Progenitor cell of endocrine pancreas (in vitro differentiated cells): ENCODE measurements around the gene RAVER2. TPM values are rescaled to one million over a fixed set of nuclear protein-coding genes. Genes with fewer than 3 reads are reported as not detected.

Source experiments
- DNase-seq: peaks from one replicate; pipeline ENCODE4 v3.0.0; 2021; ENCODE audit warnings: low spot score; ENCODE audit not compliant: unreplicated experiment
- H3K27ac Mint-ChIP-seq: 2 replicates; pipeline ENCODE4 v1.8.0; 2021; ENCODE audit warnings: mild to moderate bottlenecking, moderate library complexity, mixed read lengths
- H3K27me3 Mint-ChIP-seq: 2 replicates; pipeline ENCODE4 v1.8.0; 2021; ENCODE audit warnings: mixed read lengths
- H3K36me3 Mint-ChIP-seq: 2 replicates; pipeline ENCODE4 v1.8.0; 2022; ENCODE audit warnings: mixed read lengths; ENCODE audit not compliant: insufficient read depth
- H3K4me1 Mint-ChIP-seq: 2 replicates; pipeline ENCODE4 v1.8.0; 2021; ENCODE audit warnings: low read depth, mixed read lengths
- H3K4me3 Mint-ChIP-seq: 2 replicates; pipeline ENCODE4 v1.8.0; 2021; ENCODE audit warnings: low read depth, mild to moderate bottlenecking, moderate library complexity, mixed read lengths
- H3K9me3 Mint-ChIP-seq: 2 replicates; pipeline ENCODE4 v1.8.0; 2021; ENCODE audit warnings: low read depth, mixed read lengths
- CTCF ChIP-seq: fragments of 200-600 bp; sonication (generic); IDR thresholded peaks from one replicate; pipeline ENCODE4 v1.5.0; 2021; ENCODE audit warnings: antibody characterized with exemption, mild to moderate bottlenecking; ENCODE audit not compliant: unreplicated experiment
- total RNA-seq: library from RNA; stranded (reverse); gene quantifications from 2 replicates; pipeline ENCODE4 v1.2.1, GENCODE V29; 2021

RAVER2 gene
- total RNA-seq, 1 donor from 2014 or later = 33.8 TPM

- no peaks in the 10 kb centered on the region for H3K4me1 Mint-ChIP-seq
- no peak for TF ChIP-seq CTCF
- H3K36me3 Mint-ChIP-seq = peaks cover 23% of the 10 kb centered on the region
- H3K4me3 Mint-ChIP-seq = no peak overlapping the region
- no peak for DNase-seq
- H3K27ac Mint-ChIP-seq = no peak overlapping the region
- no peaks in the 10 kb centered on the region for H3K9me3 Mint-ChIP-seq
- H3K27me3 Mint-ChIP-seq = no peaks in the 10 kb centered on the region
Measured at GRCh38 chr1:64874666-64875065, 129.8 kb downstream of the RAVER2 start.

GRCh38 chr1:64875101-64875500, 130.2 kb downstream of the RAVER2 start:
- no peak for DNase-seq
- Mint-ChIP-seq H3K4me1 (no peaks in the 10 kb centered on the region), H3K36me3 (peaks cover 23% of the 10 kb centered on the region), H3K27ac (no peak overlapping the region), H3K9me3 (no peaks in the 10 kb centered on the region), H3K27me3 (no peaks in the 10 kb centered on the region), H3K4me3 (no peak overlapping the region)
- no peak for TF ChIP-seq CTCF

GRCh38 chr1:64875606-64876005, 130.7 kb downstream of the RAVER2 start:
- Mint-ChIP-seq H3K4me3 (no peak overlapping the region), H3K27me3 (no peaks in the 10 kb centered on the region), H3K27ac (no peak overlapping the region), H3K9me3 (no peaks in the 10 kb centered on the region), H3K4me1 (no peaks in the 10 kb centered on the region), H3K36me3 (peaks cover 23% of the 10 kb centered on the region)
- DNase-seq = no peak
- no peak for TF ChIP-seq CTCF

DNA sequence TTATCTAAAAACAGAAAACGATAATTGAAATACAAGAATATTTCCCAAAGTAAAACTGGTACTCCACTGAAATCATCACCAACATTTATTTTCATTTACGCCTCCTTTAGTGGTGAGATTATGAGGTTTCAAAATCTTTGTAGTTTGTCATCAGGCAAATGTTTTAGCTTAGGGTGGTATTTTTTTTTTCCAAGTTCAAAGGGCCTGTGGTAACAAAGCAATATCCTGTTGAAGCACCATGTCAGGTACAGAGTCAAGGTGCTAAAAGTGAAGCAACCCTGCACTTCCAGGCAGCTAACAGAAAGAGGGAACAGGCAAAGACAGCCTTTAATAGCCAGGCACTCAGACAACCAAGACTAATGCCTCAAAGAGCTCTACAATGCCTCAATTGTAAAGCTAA, 132.3 kb downstream of the RAVER2 start:
- H3K9me3 Mint-ChIP-seq = no peaks in the 10 kb centered on the region
- H3K27me3 Mint-ChIP-seq = no peaks in the 10 kb centered on the region
- H3K27ac Mint-ChIP-seq = no peak overlapping the region
- H3K4me1 Mint-ChIP-seq = no peaks in the 10 kb centered on the region
- no peak for DNase-seq
- no peak for TF ChIP-seq CTCF
- peaks cover 17% of the 10 kb centered on the region for H3K36me3 Mint-ChIP-seq
- H3K4me3 Mint-ChIP-seq = no peak overlapping the region

GRCh38 chr1:64877598-64877997, 132.7 kb downstream of the RAVER2 start:
- H3K36me3 Mint-ChIP-seq = peaks cover 14% of the 10 kb centered on the region
- no peak for DNase-seq
- H3K27me3 Mint-ChIP-seq = no peaks in the 10 kb centered on the region

More at GRCh38 chr1:64877598-64877997, 132.7 kb downstream of the RAVER2 start:
- no peaks in the 10 kb centered on the region for H3K4me1 Mint-ChIP-seq
- no peaks in the 10 kb centered on the region for H3K9me3 Mint-ChIP-seq
- H3K4me3 Mint-ChIP-seq = no peak overlapping the region
- no peak overlapping the region for H3K27ac Mint-ChIP-seq
- no peak for TF ChIP-seq CTCF
